ENCODE measurements around the gene FNIP2. TPM values are rescaled to one million over a fixed set of nuclear protein-coding genes. Genes with fewer than 3 reads are reported as not detected.

FNIP2 gene
- total RNA-seq, 3 donors from 2014 or later = 61.8 to 94.1 (median 73.4) TPM

DNA sequence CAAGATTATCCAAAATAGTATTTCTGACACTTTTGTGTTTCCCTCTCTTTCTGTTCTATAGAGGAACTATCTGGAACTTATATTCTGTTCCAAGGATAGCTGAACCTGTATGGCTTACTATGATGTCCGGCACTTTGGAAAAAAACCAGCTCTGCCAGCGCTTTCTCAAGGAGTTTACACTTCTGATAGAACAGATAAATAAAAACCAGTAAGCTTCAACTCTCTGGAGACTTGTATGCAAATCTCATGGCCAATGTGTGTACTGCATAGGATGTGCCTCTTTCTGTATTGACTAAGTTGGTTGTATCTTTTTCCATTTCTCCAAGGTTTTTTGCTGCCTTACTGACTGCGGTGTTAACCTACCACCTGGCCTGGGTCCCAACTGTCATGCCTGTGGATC lies 92.5 kb downstream of the FNIP2 start:
- no peak for DNase-seq
- Histone ChIP-seq H3K4me3 (no peak overlapping the region), H3K9me3 (no peaks in the 10 kb centered on the region), H3K36me3 (ENCODE audit: low read depth) (peaks cover 10% of the 10 kb centered on the region), H3K4me1 (ENCODE audit: low read depth) (no peaks in the 10 kb centered on the region)
- TF ChIP-seq, protein P1, sequence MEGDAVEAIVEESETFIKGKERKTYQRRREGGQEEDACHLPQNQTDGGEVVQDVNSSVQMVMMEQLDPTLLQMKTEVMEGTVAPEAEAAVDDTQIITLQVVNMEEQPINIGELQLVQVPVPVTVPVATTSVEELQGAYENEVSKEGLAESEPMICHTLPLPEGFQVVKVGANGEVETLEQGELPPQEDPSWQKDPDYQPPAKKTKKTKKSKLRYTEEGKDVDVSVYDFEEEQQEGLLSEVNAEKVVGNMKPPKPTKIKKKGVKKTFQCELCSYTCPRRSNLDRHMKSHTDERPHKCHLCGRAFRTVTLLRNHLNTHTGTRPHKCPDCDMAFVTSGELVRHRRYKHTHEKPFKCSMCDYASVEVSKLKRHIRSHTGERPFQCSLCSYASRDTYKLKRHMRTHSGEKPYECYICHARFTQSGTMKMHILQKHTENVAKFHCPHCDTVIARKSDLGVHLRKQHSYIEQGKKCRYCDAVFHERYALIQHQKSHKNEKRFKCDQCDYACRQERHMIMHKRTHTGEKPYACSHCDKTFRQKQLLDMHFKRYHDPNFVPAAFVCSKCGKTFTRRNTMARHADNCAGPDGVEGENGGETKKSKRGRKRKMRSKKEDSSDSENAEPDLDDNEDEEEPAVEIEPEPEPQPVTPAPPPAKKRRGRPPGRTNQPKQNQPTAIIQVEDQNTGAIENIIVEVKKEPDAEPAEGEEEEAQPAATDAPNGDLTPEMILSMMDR (IDR thresholded peaks at IDR 0.05) = no peak
- no peak for ATAC-seq
- intact Hi-C loops (cut with DNase I, micrococcal nuclease) = no loop called here

DNA sequence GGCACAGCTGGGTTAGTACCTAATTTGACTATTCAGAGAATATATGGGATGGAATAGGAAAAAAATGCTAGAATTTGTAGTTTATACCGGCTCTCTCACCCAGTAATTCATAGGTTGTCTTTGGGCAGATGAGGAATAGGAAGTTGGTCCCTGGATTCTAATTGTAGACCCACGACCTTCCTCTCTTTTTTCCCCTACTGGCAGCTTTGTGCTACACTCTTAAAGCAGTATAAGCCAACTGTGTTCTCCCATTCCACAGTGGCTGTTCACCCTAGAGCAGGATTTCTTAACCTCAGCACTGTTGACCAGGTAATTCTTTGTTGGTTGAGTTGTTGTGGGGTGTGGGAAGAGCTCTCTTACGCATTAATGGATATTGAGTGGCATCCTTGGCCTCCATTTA lies 92.9 kb downstream of the FNIP2 start:
- H3K36me3 ChIP-seq (ENCODE audit: low read depth) = peaks cover 10% of the 10 kb centered on the region
- DNase-seq = no peak
- H3K4me1 ChIP-seq (ENCODE audit: low read depth) = no peaks in the 10 kb centered on the region
- no peak overlapping the region for H3K4me3 ChIP-seq
- TF ChIP-seq, protein P1 (IDR thresholded peaks at IDR 0.05) = no peak
- intact Hi-C loops (cut with DNase I, micrococcal nuclease) = no loop called here
- ATAC-seq = no peak
- no peaks in the 10 kb centered on the region for H3K9me3 ChIP-seq

DNA sequence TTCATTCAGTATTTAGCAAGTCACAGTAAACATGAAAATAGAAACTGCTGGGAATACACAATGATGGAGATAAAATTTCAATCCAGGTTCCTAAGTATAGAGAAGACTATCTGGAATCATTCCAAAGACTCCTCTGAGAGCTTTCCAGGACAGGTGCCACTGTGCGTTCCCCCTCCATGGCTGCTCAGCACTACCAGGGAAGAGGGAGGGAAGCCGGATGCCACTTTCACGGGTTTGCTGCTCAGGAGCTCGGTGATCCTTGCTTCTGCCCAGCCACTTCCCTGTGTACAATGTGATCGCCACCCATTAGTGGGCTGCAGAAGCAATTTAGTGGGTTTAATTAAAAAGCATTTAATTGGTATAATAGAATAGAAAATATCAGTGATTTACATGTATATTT lies 94.5 kb downstream of the FNIP2 start:
- Histone ChIP-seq H3K4me3 (no peak overlapping the region), H3K36me3 (ENCODE audit: low read depth) (peaks cover 10% of the 10 kb centered on the region), H3K4me1 (ENCODE audit: low read depth) (no peaks in the 10 kb centered on the region), H3K9me3 (no peaks in the 10 kb centered on the region)
- ATAC-seq (no peak), DNase-seq (no peak)
- intact Hi-C loops (cut with DNase I, micrococcal nuclease) = no loop called here
- TF ChIP-seq, protein P1 (IDR thresholded peaks at IDR 0.05) = no peak

DNA sequence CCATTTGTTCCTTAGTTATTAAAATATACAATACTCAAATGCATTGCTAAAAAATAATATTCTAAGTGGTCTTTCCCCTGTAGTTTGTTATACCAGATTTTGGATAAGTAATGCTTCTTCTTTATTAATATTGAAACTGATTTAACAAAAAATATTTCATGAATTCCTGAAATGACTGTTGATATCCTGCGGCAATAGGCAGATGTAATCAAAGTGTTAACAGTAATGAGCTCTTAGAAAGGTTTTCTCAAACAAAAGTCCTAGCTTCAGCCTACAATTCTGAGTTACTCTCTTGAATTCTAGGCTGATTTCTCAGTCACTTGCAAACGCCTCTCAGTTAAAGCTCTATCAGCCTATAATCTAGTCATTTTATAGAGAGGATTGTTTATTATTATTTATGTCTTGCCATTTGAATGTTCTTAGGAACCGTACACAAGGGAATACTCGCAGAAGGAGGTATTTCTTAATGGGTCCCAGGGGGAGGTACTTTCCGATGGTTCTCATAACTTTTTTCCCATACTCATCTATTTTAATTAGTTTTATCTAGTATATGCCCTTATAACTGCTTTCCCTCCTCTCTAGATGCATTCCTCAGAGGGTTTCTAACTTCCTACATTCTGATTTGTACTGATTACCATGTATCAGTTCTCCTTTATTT lies 96.8 kb downstream of the FNIP2 start:
- no peak for ATAC-seq
- DNase-seq = no peak
- H3K36me3 ChIP-seq (ENCODE audit: low read depth) = peaks cover 18% of the 10 kb centered on the region
- H3K9me3 ChIP-seq = no peaks in the 10 kb centered on the region
- no peak overlapping the region for H3K4me3 ChIP-seq
- intact Hi-C loops (cut with DNase I, micrococcal nuclease) = no loop called here
- no peaks in the 10 kb centered on the region for H3K4me1 ChIP-seq (ENCODE audit: low read depth)
- TF ChIP-seq, protein P1 (IDR thresholded peaks at IDR 0.05) = no peak

DNA sequence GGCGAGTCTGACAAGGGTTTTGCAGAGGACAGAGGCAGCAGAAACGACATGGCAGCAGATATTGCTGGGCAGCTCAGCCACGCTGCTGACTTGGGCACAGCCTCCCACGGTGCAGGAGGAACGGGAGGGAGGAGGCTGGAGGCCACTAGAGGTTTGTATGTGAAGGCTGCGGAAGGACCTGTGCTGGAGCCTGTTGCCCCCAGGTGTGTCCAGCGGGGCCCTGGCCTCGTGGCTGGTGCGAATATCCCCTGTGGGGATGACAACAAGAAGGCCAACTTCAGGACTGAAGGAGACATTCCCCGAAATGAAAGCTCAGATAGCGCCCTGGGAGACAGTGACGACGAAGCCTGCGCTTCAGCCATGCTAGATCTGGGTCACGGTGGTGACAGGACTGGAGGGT lies 100.2 kb downstream of the FNIP2 start:
- intact Hi-C loops (cut with DNase I, micrococcal nuclease) = no loop called here
- no peak for DNase-seq
- Histone ChIP-seq H3K4me1 (ENCODE audit: low read depth) (no peaks in the 10 kb centered on the region), H3K9me3 (no peaks in the 10 kb centered on the region), H3K36me3 (ENCODE audit: low read depth) (peaks cover 8% of the 10 kb centered on the region), H3K4me3 (no peak overlapping the region)
- TF ChIP-seq, protein P1 (IDR thresholded peaks at IDR 0.05) = no peak
- no peak for ATAC-seq

DNA sequence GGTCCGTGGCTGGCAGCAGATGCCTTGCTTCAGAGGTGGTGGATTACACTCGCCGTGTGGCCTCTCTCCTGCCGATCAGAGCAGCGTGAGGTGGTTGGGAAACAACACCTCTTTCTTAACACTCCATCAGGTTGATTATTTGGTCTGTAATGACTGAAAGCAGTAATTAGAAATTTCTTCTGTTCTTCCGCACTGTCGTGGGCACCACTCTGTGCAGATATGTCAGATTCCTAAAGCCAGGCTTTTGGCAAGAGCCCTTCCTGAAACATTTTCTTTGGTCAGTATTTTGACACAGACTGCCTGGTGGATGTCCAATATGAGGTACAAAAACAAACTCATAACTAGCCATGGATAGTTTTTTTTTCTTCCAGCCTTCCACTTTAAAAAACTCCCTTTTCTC lies 100.9 kb downstream of the FNIP2 start:
- intact Hi-C loops (cut with DNase I, micrococcal nuclease) = no loop called here
- Histone ChIP-seq H3K4me1 (ENCODE audit: low read depth) (no peaks in the 10 kb centered on the region), H3K36me3 (ENCODE audit: low read depth) (peaks cover 8% of the 10 kb centered on the region), H3K9me3 (no peaks in the 10 kb centered on the region), H3K4me3 (no peak overlapping the region)
- TF ChIP-seq, protein P1 (IDR thresholded peaks at IDR 0.05) = no peak
- DNase-seq (no peak), ATAC-seq (no peak)
